OCI-LY3 (cell line): Measurements from ENCODE around the gene DVL2.

Experiments used
- CTCF ChIP-seq: fragments of 200-600, 300-600 bp; sonication (generic); IDR thresholded peaks from 2 replicates; pipeline ENCODE4 v1.5.1; 2014; ENCODE audit warnings: antibody characterized with exemption, low read length, low read depth
- EZH2phosphoT487 ChIP-seq: fragments of 200-600 bp; shearing (Covaris generic); IDR thresholded peaks from 2 replicates; pipeline ENCODE4 v1.6.1; 2018; ENCODE audit warnings: antibody characterized with exemption, mixed run types, low read depth

- TF ChIP-seq CTCF, result peak; percentile 42
- no peak for TF ChIP-seq EZH2phosphoT487
Observed at GRCh38 chr17:7213895-7214299, 20.4 kb downstream of the DVL2 start.
